ENCODE results near the gene MAP3K14. TPM values are rescaled to one million over a fixed set of nuclear protein-coding genes. Genes with fewer than 3 reads are reported as not detected.

The MAP3K14 gene
- total RNA-seq, 2 donors from 2014 or later = 12.5 to 16.1 TPM

GRCh38 chr17:45290269-45290765, 26.5 kb downstream of the MAP3K14 start:
- TF ChIP-seq CTCF (IDR thresholded peaks at IDR 0.05) (no peak), POLR2A (IDR thresholded peaks at IDR 0.05) (no peak), POLR2AphosphoS5 (IDR thresholded peaks at IDR 0.05) (no peak)
- Histone ChIP-seq H3K4me1 (replicated peaks) (peaks cover 32% of the 10 kb centered on the region), H3K27me3 (replicated peaks; ENCODE audit: insufficient read depth) (no peaks in the 10 kb centered on the region), H3K4me3 (no peak overlapping the region), H3K9me3 (no peaks in the 10 kb centered on the region), H3K27ac (peak overlapping the region in 1 of 2 donors; percentile 58), H3K36me3 (peaks cover 0 to 8% of the 10 kb centered on the region in 2 donors)
- intact Hi-C loops (cut with DNase I) = no loop called here
- DNase-seq (ENCODE audit: low spot score) = no peak
- 84% methylated on average over 11 of the region's 11 CpGs for WGBS

- H3K36me3 ChIP-seq = peaks cover 0 to 11% of the 10 kb centered on the region in 2 donors
- WGBS = 71% methylated on average over 15 of the region's 15 CpGs
- H3K27me3 ChIP-seq (replicated peaks; ENCODE audit: insufficient read depth) = no peaks in the 10 kb centered on the region
- H3K27ac ChIP-seq = peak overlapping the region; percentile 40 to 58
- H3K9me3 ChIP-seq = no peaks in the 10 kb centered on the region
- intact Hi-C loops (cut with DNase I) = no loop called here
- H3K4me3 ChIP-seq = no peak overlapping the region
- H3K4me1 ChIP-seq (replicated peaks) = peaks cover 24% of the 10 kb centered on the region
- DNase-seq (ENCODE audit: low spot score) = no peak
- no peak for TF ChIP-seq CTCF (IDR thresholded peaks at IDR 0.05)
- no peak for TF ChIP-seq POLR2A (IDR thresholded peaks at IDR 0.05)
Measured at GRCh38 chr17:45289301-45290268, 27.2 kb downstream of the MAP3K14 start.

GRCh38 chr17:45288825-45289224, 28.0 kb downstream of the MAP3K14 start:
- Histone ChIP-seq H3K4me3 (no peak overlapping the region), H3K4me1 (replicated peaks) (peaks cover 18% of the 10 kb centered on the region), H3K27ac (peak overlapping the region; percentile 40 to 58), H3K36me3 (peaks cover 0 to 18% of the 10 kb centered on the region in 2 donors), H3K27me3 (replicated peaks; ENCODE audit: insufficient read depth) (no peaks in the 10 kb centered on the region), H3K9me3 (no peaks in the 10 kb centered on the region)
- WGBS = 15% methylated on average over 10 of the region's 10 CpGs
- TF ChIP-seq POLR2AphosphoS5 (IDR thresholded peaks at IDR 0.05) (peak; percentile 69), CTCF (IDR thresholded peaks at IDR 0.05) (no peak), POLR2A (IDR thresholded peaks at IDR 0.05) (no peak)
- DNase-seq (ENCODE audit: low spot score) = peak; percentile 68
- intact Hi-C loops (cut with DNase I) = no loop called here

GRCh38 chr17:45287526-45288500, 29.0 kb downstream of the MAP3K14 start:
- H3K36me3 ChIP-seq = peaks cover 0 to 23% of the 10 kb centered on the region in 2 donors
- H3K4me3 ChIP-seq = no peak overlapping the region
- intact Hi-C loops (cut with DNase I) = no loop called here
- TF ChIP-seq POLR2A (IDR thresholded peaks at IDR 0.05) (no peak), POLR2AphosphoS5 (IDR thresholded peaks at IDR 0.05) (no peak), CTCF (IDR thresholded peaks at IDR 0.05) (no peak)
- WGBS = 60% methylated on average over 10 of the region's 10 CpGs
- DNase-seq (ENCODE audit: low spot score) = no peak
- H3K4me1 ChIP-seq (replicated peaks) = peaks cover 8% of the 10 kb centered on the region
- no peaks in the 10 kb centered on the region for H3K27me3 ChIP-seq (replicated peaks; ENCODE audit: insufficient read depth)
- H3K9me3 ChIP-seq = no peaks in the 10 kb centered on the region
- peak overlapping the region; percentile 40 to 58 for H3K27ac ChIP-seq

All from prostate gland (tissue), 2 donors.